OCI-LY7 (cell line): ENCODE measurements around the gene CRIP2.

Source experiments
- EZH2phosphoT487 ChIP-seq: fragments of 200-600 bp; sonication (generic); IDR thresholded peaks from 2 replicates; pipeline ENCODE4 v1.6.1; 2018; ENCODE audit warnings: low read depth, borderline replicate concordance, mild to moderate bottlenecking, mixed run types, antibody characterized with exemption, low read length, moderate library complexity, mixed read lengths
- TF ChIP-seq, protein P1 (sequence below): fragments of 200-600 bp; sonication (generic); conservative IDR thresholded peaks from 2 replicates; pipeline ENCODE4 v1.5.1; 2014; ENCODE audit warnings: mild to moderate bottlenecking, antibody characterized with exemption, low read length, moderate library complexity, mixed read lengths

DNA sequence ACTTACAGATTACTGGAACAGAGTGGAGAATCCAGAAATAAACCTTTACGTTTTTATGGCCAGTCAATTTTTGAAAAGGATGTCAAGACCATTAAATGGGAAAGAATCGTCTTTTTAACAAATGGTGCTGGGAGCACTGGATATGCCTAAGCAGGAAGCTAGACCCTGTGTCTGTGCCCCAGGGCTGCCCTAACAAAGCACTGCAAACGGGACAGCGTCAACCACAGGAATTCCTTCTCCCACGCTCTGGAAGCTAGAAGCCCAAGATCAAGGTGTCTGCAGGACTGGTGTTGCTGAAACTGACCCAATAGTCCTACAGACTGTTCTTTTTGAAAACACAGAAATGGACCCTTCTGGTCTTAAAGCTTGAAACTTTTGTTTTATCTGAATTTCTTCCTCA is 42.5 kb downstream of the CRIP2 start:
- TF ChIP-seq, protein P1, sequence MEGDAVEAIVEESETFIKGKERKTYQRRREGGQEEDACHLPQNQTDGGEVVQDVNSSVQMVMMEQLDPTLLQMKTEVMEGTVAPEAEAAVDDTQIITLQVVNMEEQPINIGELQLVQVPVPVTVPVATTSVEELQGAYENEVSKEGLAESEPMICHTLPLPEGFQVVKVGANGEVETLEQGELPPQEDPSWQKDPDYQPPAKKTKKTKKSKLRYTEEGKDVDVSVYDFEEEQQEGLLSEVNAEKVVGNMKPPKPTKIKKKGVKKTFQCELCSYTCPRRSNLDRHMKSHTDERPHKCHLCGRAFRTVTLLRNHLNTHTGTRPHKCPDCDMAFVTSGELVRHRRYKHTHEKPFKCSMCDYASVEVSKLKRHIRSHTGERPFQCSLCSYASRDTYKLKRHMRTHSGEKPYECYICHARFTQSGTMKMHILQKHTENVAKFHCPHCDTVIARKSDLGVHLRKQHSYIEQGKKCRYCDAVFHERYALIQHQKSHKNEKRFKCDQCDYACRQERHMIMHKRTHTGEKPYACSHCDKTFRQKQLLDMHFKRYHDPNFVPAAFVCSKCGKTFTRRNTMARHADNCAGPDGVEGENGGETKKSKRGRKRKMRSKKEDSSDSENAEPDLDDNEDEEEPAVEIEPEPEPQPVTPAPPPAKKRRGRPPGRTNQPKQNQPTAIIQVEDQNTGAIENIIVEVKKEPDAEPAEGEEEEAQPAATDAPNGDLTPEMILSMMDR: no peak
- TF ChIP-seq EZH2phosphoT487: no peak
